Central memory CD4-positive, alpha-beta T cell (primary cell): ENCODE measurements around the gene ITPRIPL2.

Source experiments
- DNase-seq: peaks from one replicate; pipeline ENCODE4 v3.0.0; 2022

The ITPRIPL2 gene

GRCh38 chr16:19123535-19124178 lies 9.9 kb downstream of the ITPRIPL2 start:
- DNase-seq = no peak

- DNase-seq = no peak
Observed at GRCh38 chr16:19126300-19126699, 12.5 kb downstream of the ITPRIPL2 start.

GRCh38 chr16:19127205-19127604 lies 13.4 kb downstream of the ITPRIPL2 start:
- no peak for DNase-seq

DNA sequence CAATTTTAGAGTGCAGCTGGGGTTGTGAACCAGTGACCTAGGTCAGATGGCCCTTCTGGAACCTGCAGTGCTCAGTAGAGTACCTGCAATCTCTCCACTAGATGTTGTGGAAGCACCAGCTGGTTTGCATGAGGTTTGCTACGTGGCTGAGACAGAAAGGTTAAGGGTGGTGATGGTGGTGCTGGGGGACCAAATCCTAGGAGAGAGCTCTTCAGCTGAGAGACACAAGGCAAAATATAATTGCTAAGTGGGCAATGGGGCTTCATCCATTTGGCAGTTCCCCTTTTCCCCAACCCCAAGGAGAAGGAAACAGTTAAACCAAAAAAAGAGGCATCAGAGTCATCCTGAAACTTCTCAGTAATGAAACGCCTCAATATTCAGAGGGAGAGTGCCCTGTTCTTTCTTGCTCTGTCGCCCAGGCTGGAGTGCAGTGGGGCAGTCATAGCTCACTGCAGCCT lies 13.9 kb downstream of the ITPRIPL2 start:
- no peak for DNase-seq

- DNase-seq = no peak
Observed at GRCh38 chr16:19128454-19129200, 14.9 kb downstream of the ITPRIPL2 start.

- no peak for DNase-seq
Observed at GRCh38 chr16:19130385-19130784, 16.6 kb downstream of the ITPRIPL2 start.

DNA sequence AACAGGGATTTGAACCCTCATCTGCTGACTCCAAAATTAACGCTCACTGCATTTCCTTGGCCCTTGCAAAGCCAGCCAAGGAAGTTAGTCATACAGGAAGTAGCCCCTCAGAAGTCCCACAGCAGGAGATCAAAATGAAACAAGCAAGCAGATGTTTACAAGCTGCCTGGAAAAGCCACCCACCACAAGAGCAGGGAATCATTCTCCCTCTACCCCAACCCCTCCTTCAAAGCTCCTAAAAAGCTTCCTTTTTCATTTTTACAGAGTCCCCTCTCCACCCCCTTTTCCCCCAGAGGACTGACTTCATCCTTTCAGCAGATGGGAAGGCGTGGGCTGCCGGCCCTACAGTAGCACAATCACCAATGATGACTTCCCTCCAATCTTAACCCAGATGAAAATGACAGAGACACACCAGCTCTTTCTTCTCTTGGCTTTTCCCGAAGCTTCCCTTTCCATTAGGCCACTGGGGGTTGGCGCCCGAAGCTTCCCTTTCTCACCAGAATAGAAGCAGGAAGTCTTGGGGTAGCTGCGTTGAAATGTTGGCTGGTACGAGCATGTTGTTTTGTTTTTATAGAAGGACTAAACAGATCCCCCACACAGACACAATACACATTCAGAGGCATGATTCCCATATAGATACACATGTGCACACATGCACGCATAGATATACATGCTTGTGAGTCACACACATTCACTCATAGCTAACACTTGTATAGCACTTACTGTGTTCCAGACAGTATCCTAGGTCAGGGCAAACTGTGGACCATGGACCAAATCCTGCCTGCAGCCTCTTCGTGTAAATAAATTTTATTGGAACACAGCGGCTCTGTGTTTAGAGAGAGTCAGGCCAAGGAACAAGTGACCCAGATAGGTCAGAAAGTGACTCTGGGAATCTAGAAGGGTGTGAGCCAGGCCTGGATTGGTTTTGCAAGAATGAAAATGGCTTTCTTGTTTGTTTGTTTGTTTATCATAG lies 17.4 kb downstream of the ITPRIPL2 start:
- DNase-seq = no peak

GRCh38 chr16:19131825-19132218 lies 18.1 kb downstream of the ITPRIPL2 start:
- DNase-seq = no peak

DNA sequence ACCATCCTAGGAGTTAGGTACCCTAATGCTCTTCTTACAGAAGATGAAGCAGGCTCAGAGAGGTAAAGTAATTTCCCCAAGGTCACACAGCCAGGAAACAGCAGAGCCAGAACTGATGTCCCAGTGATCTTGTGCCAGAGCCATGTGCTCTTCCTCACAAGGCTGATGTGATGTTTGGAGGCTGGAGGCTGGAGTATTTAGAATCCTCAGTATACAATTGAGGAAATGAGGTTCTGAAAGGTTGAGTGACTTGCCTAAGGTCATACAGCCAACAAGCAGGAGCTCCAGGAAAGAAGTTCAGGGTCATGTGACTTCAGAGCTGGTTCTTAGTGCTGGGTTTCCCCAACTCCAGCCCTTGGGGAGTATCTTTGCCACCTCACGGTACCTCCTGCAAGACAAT lies 18.5 kb downstream of the ITPRIPL2 start:
- DNase-seq = no peak

DNA sequence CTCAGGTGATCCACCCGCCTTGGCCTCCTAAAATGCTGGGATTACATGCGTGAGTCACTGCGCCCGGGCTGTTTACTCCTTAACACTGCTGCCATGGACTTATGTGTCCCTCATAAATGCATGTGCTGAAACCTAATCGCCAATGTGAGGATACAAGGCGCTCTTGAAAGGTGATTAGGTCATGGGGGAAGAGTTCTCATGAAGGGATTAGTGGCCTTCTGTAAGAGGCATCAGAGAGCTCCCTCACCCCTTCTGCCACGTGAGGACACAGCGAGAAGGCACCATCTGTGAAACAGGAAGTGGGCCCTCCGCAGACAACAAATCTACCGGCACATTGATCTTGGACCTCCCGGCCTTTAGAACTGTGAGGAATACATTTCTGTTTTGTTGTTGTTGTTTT lies 19.1 kb downstream of the ITPRIPL2 start:
- no peak for DNase-seq

GRCh38 chr16:19133600-19133999 lies 19.8 kb downstream of the ITPRIPL2 start:
- no peak for DNase-seq

- DNase-seq = no peak
Observed at GRCh38 chr16:19135201-19135842, 21.6 kb downstream of the ITPRIPL2 start.

DNA sequence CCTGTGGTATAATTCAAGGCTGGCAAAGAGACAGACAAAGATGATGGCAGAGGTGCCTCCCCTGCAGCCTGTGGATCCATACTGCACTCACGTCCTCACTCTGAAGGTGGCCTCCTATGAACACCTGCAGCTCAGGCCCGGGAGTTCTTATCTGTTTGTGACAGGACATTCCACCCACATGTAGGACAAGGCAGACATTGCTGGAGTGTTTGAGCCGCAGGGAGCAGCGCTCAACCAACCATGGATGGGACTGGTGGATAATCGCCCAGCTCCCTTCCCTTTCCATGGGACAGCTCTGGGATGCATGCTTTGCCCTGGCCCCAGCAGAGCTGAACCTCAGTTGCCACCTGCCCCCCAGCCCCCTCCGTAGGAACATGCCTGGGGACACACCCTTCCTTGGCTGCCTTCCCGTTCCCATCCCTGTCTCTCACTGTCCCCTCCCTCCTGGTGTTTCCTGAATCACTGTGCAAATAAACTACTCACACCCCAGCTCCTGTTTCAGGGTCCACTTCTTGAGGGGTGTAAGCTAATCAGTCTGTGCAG lies 22.2 kb downstream of the ITPRIPL2 start:
- DNase-seq = no peak

DNA sequence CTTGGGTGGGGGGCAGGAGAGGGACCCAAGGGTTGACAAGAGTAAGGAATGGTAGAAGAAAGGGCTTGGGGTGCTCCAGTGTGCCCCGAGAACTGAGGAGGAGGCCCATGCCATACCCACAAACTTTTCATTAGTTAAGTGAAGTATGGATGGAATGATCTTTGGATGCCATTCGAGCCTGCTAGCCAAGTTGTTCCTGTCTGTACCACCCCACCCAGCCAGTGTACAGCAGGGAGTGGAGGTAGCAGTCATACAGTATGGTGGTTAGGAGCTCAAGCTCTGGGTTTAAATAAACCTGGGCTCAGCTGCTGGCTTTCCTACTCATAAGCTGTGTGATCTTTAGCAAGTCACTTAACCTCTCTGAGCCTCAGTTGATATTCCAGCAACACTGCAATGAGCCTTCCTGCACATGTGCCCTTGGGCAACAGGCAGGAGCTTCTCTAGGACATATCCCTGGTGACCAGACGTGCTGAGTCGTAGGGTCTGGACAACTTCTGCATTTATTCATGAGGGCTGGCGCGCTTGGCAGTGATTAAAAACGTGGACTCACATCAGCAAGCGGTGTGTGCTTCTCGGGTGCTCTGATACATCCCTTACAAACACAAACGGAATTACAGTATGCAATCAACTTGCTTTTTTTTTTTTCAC lies 22.9 kb downstream of the ITPRIPL2 start:
- no peak for DNase-seq

- no peak for DNase-seq
Observed at GRCh38 chr16:19137201-19138128, 23.7 kb downstream of the ITPRIPL2 start.

GRCh38 chr16:19138601-19139000 lies 24.8 kb downstream of the ITPRIPL2 start:
- DNase-seq = no peak

DNA sequence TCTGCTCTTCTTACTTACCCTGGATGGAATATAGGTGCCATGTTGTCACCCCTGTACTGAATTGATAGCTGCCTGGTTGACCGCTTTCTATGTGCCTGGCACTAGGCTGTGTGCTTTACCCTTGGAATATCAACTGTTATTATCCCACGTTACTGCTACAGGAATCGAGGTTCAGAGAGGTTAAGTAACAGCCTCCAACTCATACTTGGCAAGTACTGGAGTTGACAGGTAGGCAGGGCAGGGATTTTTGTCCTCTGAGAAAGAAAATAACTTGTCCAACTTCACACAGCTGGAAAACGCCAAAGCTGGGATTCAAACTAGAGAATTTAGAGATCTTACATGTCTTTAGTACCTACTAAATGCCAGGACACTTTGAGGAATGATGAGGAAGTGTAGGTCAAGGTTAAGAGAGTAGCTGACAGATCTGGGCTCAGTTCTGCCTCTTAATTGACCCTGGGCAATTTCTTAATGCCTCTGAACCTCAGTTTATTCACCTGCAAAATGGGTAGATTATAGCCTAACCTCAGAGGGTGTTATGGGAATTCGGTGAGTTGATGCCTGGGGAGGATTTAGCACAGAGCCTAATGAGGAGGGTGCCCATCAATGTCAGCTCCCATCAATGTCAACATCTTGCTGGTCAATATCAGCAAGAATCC lies 25.8 kb downstream of the ITPRIPL2 start:
- DNase-seq = no peak

- DNase-seq = no peak
Observed at GRCh38 chr16:19140396-19140795, 26.6 kb downstream of the ITPRIPL2 start.

DNA sequence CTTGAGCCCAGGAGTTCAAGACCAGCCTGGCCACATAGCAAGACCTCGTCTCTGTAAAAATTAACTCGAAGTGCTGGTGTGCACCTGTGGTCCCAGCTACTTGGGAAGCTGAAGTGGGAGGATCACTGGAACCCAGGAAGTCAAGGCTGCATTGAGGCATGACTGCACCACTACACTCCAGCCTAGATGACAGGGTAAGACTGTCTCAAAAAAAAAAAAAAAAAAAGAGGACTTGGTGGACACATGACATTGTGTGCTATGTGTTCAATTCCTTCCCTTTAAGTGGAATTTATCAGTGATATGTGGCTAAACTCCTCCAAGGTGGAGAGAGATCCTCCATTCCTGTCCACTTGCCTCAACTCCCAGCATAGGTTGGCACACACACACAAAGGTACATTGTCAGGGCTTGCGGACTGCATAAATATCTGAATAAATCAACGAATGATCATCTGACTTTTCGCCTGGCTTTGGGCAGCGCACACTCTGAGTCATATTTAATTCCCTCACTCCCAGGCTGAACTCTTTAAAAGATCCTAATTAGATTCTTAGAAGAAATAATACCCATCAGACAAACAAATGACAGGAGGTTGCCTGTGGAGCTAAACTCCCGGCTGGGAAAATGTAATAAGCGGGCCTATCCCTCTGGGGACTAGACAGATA lies 29.3 kb downstream of the ITPRIPL2 start:
- DNase-seq = no peak

DNA sequence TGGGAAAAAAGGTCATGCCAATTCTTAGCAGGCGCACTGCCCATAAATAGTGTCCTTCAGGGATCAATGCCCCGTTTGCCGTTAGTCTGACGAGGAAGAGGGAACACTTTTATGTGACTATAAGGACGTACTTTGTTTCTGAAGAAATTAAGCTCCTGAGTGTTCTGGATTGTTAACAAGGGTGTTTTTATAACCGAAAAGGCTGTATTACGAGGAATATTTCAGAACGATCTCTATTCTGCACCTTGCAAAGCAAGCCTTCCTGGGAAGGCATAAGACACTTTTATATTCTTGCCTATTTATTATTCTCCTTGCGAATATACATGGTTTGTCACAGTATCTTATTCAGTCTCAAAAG lies 29.8 kb downstream of the ITPRIPL2 start:
- DNase-seq = no peak
